ENCODE measurements around the gene GRK5.

GRK5 gene

DNA sequence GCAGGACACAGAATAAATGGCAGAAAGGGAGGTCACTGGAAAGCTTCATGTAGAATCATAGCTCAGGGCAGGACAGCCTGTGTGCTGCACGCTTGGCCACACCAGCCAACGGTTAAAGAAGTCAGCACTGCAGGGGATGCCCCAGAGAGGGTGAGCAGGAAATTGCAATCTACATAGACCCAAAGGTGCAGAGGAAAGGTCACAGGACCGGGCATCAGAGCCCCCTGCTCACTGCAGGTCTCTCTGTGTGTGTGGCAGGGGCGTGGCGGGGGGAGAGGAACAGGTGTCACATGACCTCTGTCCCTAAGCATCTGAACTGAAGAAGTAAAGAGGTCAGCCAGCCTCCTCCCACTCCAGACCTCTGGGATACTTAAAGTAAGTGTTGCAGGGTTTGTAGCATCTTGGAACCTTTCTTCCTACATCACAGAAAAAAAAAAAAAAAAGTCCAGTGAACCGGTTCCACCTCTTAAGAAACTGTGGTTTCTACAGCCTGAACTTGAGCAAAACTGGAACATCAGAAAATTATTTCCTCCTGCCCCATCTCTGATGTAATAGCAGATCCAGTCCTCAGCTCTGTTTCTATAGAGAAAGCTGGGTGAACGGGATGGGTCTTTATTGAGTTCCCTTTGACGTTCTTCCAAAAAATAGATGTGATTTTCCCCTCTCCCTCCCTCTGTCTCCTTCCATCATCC lies 270.9 kb downstream of the GRK5 start:
- Histone ChIP-seq H3K23ac (ENCODE audit: low read length in 2 of 2) (no peak overlapping the region), H3K27ac (ENCODE audit: low read length, poor library complexity, severe bottlenecking) (no peak overlapping the region), H3K18ac (ENCODE audit: low read depth in 1 of 2, low read length in 2 of 2) (no peak overlapping the region), H3K9ac (ENCODE audit: low read length) (no peak overlapping the region), H3K4ac (ENCODE audit: low read depth in 1 of 2, low read length in 2 of 2) (no peak overlapping the region), H2BK12ac (ENCODE audit: low read length in 2 of 2) (no peak overlapping the region), H3K79me1 (replicated peaks; ENCODE audit: low read length, poor library complexity, severe bottlenecking) (no peaks in the 10 kb centered on the region), H4K8ac (ENCODE audit: low read length) (no peak overlapping the region), H3K9me3 (ENCODE audit: control insufficient read depth, low read length) (no peaks in the 10 kb centered on the region), H4K91ac (ENCODE audit: low read length) (no peak overlapping the region), H2AFZ (ENCODE audit: low read depth, low read length) (no peak overlapping the region), H3K27me3 (ENCODE audit: control insufficient read depth in 1 of 2, insufficient read depth in 1 of 2, low read length in 2 of 2) (peaks cover 63 to 65% of the 10 kb centered on the region in 2 experiments), H2BK15ac (ENCODE audit: low read depth, poor library complexity, severe bottlenecking) (no peak overlapping the region), H3K4me2 (ENCODE audit: low read length, poor library complexity, severe bottlenecking) (no peak overlapping the region), H3K4me1 (ENCODE audit: control insufficient read depth, insufficient read depth, low read depth, low read length) (peaks cover 7% of the 10 kb centered on the region), H2AK5ac (ENCODE audit: low read length, severe bottlenecking) (no peak overlapping the region), H3K14ac (ENCODE audit: low read length in 2 of 2) (no peak overlapping the region), H3K4me3 (ENCODE audit: insufficient read depth in 1 of 2, low read depth in 1 of 2, low read length in 2 of 2) (no peak overlapping the region), H2BK5ac (ENCODE audit: low read depth, low read length, poor library complexity, severe bottlenecking) (no peak overlapping the region), H3K36me3 (ENCODE audit: control insufficient read depth in 1 of 2, insufficient read depth in 2 of 2, low read depth in 1 of 2, low read length in 2 of 2) (no peaks in the 10 kb centered on the region), H2BK120ac (ENCODE audit: low read depth, low read length) (no peak overlapping the region)
- DNase-seq, result no peak
- WGBS, result 61% methylated on average over 3 of the region's 8 CpGs

DNA sequence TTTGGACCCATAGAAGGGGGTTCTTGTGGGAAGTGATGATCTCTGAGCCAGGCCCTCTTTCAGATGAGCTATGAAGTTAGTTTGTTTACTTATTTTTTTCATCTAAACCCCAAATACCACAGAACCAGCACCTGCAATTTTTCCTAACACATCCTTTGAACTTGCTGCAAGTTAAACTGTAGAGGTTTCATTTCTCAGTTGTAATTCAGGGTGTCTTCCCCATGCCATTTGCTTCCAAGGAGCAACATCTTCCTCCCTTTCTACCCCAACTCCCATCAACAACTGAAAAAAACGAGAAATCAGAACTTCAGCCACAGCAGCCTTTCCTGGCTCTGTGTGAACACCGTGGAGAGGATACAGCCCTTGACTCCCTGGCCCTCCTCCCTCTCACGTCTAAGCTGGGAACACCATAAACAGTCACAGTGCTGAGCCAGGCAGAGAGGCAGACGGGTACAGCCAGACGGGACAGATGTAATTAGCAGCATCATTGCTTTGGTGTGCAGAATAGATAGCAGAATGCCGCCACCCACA lies 271.5 kb downstream of the GRK5 start:
- no peak overlapping the region for H3K27ac ChIP-seq (ENCODE audit: low read length, poor library complexity, severe bottlenecking)
- H2BK120ac ChIP-seq (ENCODE audit: low read depth, low read length), result no peak overlapping the region
- H3K4me3 ChIP-seq (ENCODE audit: insufficient read depth in 1 of 2, low read depth in 1 of 2, low read length in 2 of 2), result no peak overlapping the region
- no peak overlapping the region for H3K18ac ChIP-seq (ENCODE audit: low read depth in 1 of 2, low read length in 2 of 2)
- no peak overlapping the region for H3K4me2 ChIP-seq (ENCODE audit: low read length, poor library complexity, severe bottlenecking)
- peak; percentile 34 for DNase-seq
- H4K8ac ChIP-seq (ENCODE audit: low read length), result no peak overlapping the region
- H2BK12ac ChIP-seq (ENCODE audit: low read length in 2 of 2), result no peak overlapping the region
- no peaks in the 10 kb centered on the region for H3K79me1 ChIP-seq (replicated peaks; ENCODE audit: low read length, poor library complexity, severe bottlenecking)
- H3K23ac ChIP-seq (ENCODE audit: low read length in 2 of 2), result no peak overlapping the region
- H3K9ac ChIP-seq (ENCODE audit: low read length), result no peak overlapping the region
- H2AK5ac ChIP-seq (ENCODE audit: low read length, severe bottlenecking), result no peak overlapping the region
- H2AFZ ChIP-seq (ENCODE audit: low read depth, low read length), result no peak overlapping the region
- no peak overlapping the region for H4K91ac ChIP-seq (ENCODE audit: low read length)
- H3K36me3 ChIP-seq (ENCODE audit: control insufficient read depth in 1 of 2, insufficient read depth in 2 of 2, low read depth in 1 of 2, low read length in 2 of 2), result no peaks in the 10 kb centered on the region
- no peak overlapping the region for H3K4ac ChIP-seq (ENCODE audit: low read depth in 1 of 2, low read length in 2 of 2)
- 26% methylated on average over 6 of the region's 6 CpGs for WGBS
- H3K14ac ChIP-seq (ENCODE audit: low read length in 2 of 2), result no peak overlapping the region
- H3K4me1 ChIP-seq (ENCODE audit: control insufficient read depth, insufficient read depth, low read depth, low read length), result peaks cover 7% of the 10 kb centered on the region
- peaks cover 59 to 61% of the 10 kb centered on the region in 2 experiments for H3K27me3 ChIP-seq (ENCODE audit: control insufficient read depth in 1 of 2, insufficient read depth in 1 of 2, low read length in 2 of 2)
- H3K9me3 ChIP-seq (ENCODE audit: control insufficient read depth, low read length), result no peaks in the 10 kb centered on the region
- H2BK5ac ChIP-seq (ENCODE audit: low read depth, low read length, poor library complexity, severe bottlenecking), result no peak overlapping the region
- H2BK15ac ChIP-seq (ENCODE audit: low read depth, poor library complexity, severe bottlenecking), result no peak overlapping the region

DNA sequence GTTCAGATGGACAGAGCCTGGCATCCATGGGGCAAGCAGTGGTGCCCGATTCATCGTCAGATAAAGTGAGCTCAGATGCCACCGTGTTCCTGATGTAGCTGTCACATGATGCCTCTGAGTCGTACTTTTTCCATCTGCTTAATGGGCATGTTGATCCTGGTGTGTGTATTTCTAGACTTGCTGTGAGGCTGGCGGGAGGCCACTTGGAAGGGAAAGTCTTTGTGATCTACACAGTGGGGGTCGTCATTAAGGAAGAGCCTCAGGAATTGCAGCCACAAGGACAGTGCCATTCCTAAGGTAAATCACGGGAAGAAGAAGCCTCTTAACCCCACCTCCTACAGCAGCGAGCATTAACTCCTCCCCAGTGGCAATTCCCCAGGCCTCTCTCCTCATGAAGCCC lies 272.2 kb downstream of the GRK5 start:
- Histone ChIP-seq H3K27me3 (ENCODE audit: control insufficient read depth in 1 of 2, insufficient read depth in 1 of 2, low read length in 2 of 2) (peaks cover 55% of the 10 kb centered on the region in 2 experiments), H3K18ac (ENCODE audit: low read depth in 1 of 2, low read length in 2 of 2) (no peak overlapping the region), H2BK5ac (ENCODE audit: low read depth, low read length, poor library complexity, severe bottlenecking) (no peak overlapping the region), H3K4ac (ENCODE audit: low read depth in 1 of 2, low read length in 2 of 2) (no peak overlapping the region), H3K4me1 (ENCODE audit: control insufficient read depth, insufficient read depth, low read depth, low read length) (peaks cover 7% of the 10 kb centered on the region), H2BK120ac (ENCODE audit: low read depth, low read length) (no peak overlapping the region), H2BK15ac (ENCODE audit: low read depth, poor library complexity, severe bottlenecking) (no peak overlapping the region), H3K9ac (ENCODE audit: low read length) (no peak overlapping the region), H3K4me3 (ENCODE audit: insufficient read depth in 1 of 2, low read depth in 1 of 2, low read length in 2 of 2) (no peak overlapping the region), H3K27ac (ENCODE audit: low read length, poor library complexity, severe bottlenecking) (no peak overlapping the region), H3K14ac (ENCODE audit: low read length in 2 of 2) (no peak overlapping the region), H3K36me3 (ENCODE audit: control insufficient read depth in 1 of 2, insufficient read depth in 2 of 2, low read depth in 1 of 2, low read length in 2 of 2) (no peaks in the 10 kb centered on the region), H2BK12ac (ENCODE audit: low read length in 2 of 2) (no peak overlapping the region), H3K9me3 (ENCODE audit: control insufficient read depth, low read length) (no peaks in the 10 kb centered on the region), H4K8ac (ENCODE audit: low read length) (no peak overlapping the region), H3K23ac (ENCODE audit: low read length in 2 of 2) (no peak overlapping the region), H2AFZ (ENCODE audit: low read depth, low read length) (no peak overlapping the region), H4K91ac (ENCODE audit: low read length) (no peak overlapping the region), H2AK5ac (ENCODE audit: low read length, severe bottlenecking) (no peak overlapping the region), H3K4me2 (ENCODE audit: low read length, poor library complexity, severe bottlenecking) (no peak overlapping the region), H3K79me1 (replicated peaks; ENCODE audit: low read length, poor library complexity, severe bottlenecking) (no peaks in the 10 kb centered on the region)
- no peak for DNase-seq
- 28% methylated on average over 8 of the region's 8 CpGs for WGBS

DNA sequence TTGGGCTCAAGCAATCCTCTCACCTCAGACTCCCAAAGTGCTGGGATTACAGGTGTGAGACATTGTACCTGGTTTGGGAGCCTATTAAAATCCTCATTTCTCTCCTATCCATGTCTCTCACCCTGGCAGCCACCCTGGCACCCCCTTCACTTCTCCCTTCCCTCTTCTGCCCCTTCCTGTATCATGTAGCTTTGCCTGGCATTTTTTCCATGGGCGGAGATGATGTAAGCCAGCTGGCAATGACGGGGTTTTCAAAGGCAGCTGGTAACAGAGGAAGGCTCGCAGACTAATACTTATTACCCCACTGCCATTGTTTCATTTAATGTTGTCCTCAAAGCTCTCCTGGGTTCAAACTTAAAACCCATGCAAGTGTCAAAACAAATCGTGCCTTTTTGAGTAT lies 273.3 kb downstream of the GRK5 start:
- Histone ChIP-seq H3K9ac (ENCODE audit: low read length) (no peak overlapping the region), H4K91ac (ENCODE audit: low read length) (no peak overlapping the region), H2BK120ac (ENCODE audit: low read depth, low read length) (no peak overlapping the region), H3K9me3 (ENCODE audit: control insufficient read depth, low read length) (no peaks in the 10 kb centered on the region), H2AFZ (ENCODE audit: low read depth, low read length) (no peak overlapping the region), H3K18ac (ENCODE audit: low read depth in 1 of 2, low read length in 2 of 2) (no peak overlapping the region), H3K4me3 (ENCODE audit: insufficient read depth in 1 of 2, low read depth in 1 of 2, low read length in 2 of 2) (no peak overlapping the region), H2BK15ac (ENCODE audit: low read depth, poor library complexity, severe bottlenecking) (no peak overlapping the region), H3K79me1 (replicated peaks; ENCODE audit: low read length, poor library complexity, severe bottlenecking) (no peaks in the 10 kb centered on the region), H2AK5ac (ENCODE audit: low read length, severe bottlenecking) (no peak overlapping the region), H2BK5ac (ENCODE audit: low read depth, low read length, poor library complexity, severe bottlenecking) (no peak overlapping the region), H3K23ac (ENCODE audit: low read length in 2 of 2) (no peak overlapping the region), H3K14ac (ENCODE audit: low read length in 2 of 2) (no peak overlapping the region), H3K4ac (ENCODE audit: low read depth in 1 of 2, low read length in 2 of 2) (no peak overlapping the region), H4K8ac (ENCODE audit: low read length) (no peak overlapping the region), H3K36me3 (ENCODE audit: control insufficient read depth in 1 of 2, insufficient read depth in 2 of 2, low read depth in 1 of 2, low read length in 2 of 2) (no peaks in the 10 kb centered on the region), H3K4me1 (ENCODE audit: control insufficient read depth, insufficient read depth, low read depth, low read length) (peaks cover 7% of the 10 kb centered on the region), H3K27me3 (ENCODE audit: control insufficient read depth in 1 of 2, insufficient read depth in 1 of 2, low read length in 2 of 2) (peaks cover 44 to 45% of the 10 kb centered on the region in 2 experiments), H3K4me2 (ENCODE audit: low read length, poor library complexity, severe bottlenecking) (no peak overlapping the region), H2BK12ac (ENCODE audit: low read length in 2 of 2) (no peak overlapping the region), H3K27ac (ENCODE audit: low read length, poor library complexity, severe bottlenecking) (no peak overlapping the region)
- WGBS, result 71% methylated on average over 4 of the region's 4 CpGs
- no peak for DNase-seq

All from mesenchymal stem cell (in vitro differentiated cells and primary cell).